Liver (tissue), 9 donors: Measurements from ENCODE around the gene CLIP2. TPM values are rescaled to one million over a fixed set of nuclear protein-coding genes. Genes with fewer than 3 reads are reported as not detected.
A peak's percentile ranks its signal among the peaks of the same experiment; 100 is the strongest.

ENCODE experiments used
- DNase-seq: peaks from one replicate; pipeline ENCODE4 v3.0.0-alpha.2; 2017; ENCODE audit warnings: low spot score
- H3K27ac ChIP-seq, 2 donors: one replicate each; pipeline ENCODE4 v1.7.0; 2013; ENCODE audit warnings: inconsistent platforms in 2 of 2, low read length in 2 of 2, control low read depth in 1 of 2, low read depth in 1 of 2, mild to moderate bottlenecking in 1 of 2
- H3K27me3 ChIP-seq, 4 donors: one replicate each; pipeline versions ENCODE4 v1.6.1 to v1.7.0; 2013; ENCODE audit warnings: low read length in 3 of 4, inconsistent platforms in 1 of 4, mild to moderate bottlenecking in 1 of 4, moderate library complexity in 1 of 4; ENCODE audit not compliant: control insufficient read depth in 4 of 4, insufficient read depth in 4 of 4
- H3K36me3 ChIP-seq, 4 donors: one replicate each; pipeline versions ENCODE4 v1.6.1 to v1.7.0; 2013; ENCODE audit warnings: low read length in 3 of 4, mild to moderate bottlenecking in 3 of 4, low read depth in 1 of 4, moderate library complexity in 1 of 4; ENCODE audit not compliant: control insufficient read depth in 4 of 4, insufficient read depth in 3 of 4
- H3K4me1 ChIP-seq, 4 donors: one replicate each; pipeline versions ENCODE4 v1.6.1 to v1.7.0; 2013; ENCODE audit warnings: low read length in 3 of 4, mild to moderate bottlenecking in 3 of 4, moderate library complexity in 1 of 4; ENCODE audit not compliant: control insufficient read depth in 4 of 4, insufficient read depth in 4 of 4
- H3K4me3 ChIP-seq, 3 donors: one replicate each; pipeline versions ENCODE4 v1.6.1 to v1.7.0; 2013; ENCODE audit warnings: low read length in 3 of 3, control low read depth in 1 of 3, low read depth in 1 of 3, mild to moderate bottlenecking in 1 of 3
- H3K9ac ChIP-seq, 2 donors: one replicate each; pipeline ENCODE4 v1.7.0; 2013; ENCODE audit warnings: low read length in 2 of 2, mild to moderate bottlenecking in 2 of 2, moderate library complexity in 2 of 2, control low read depth in 1 of 2, low read depth in 1 of 2
- H3K9me3 ChIP-seq, 4 donors: one replicate each; pipeline versions ENCODE4 v1.6.1 to v1.7.0; 2013; ENCODE audit warnings: low read length in 3 of 4; ENCODE audit not compliant: control insufficient read depth in 4 of 4
- ATF3 ChIP-seq: IDR thresholded peaks from 2 replicates; pipeline ENCODE4 v1.6.1; 2016; ENCODE audit warnings: antibody characterized with exemption
- EGR1 ChIP-seq, 2 donors: IDR thresholded peaks; 2 replicates each; pipeline ENCODE4 v1.6.1; 2016 to 2018; ENCODE audit warnings: antibody characterized with exemption in 2 of 2, low read depth in 2 of 2
- FOXA1 ChIP-seq: IDR thresholded peaks from 2 replicates; pipeline ENCODE4 v1.6.1; 2016; ENCODE audit warnings: antibody characterized with exemption
- FOXA2 ChIP-seq: IDR thresholded peaks from 2 replicates; pipeline ENCODE4 v1.6.1; 2016; ENCODE audit warnings: antibody characterized with exemption
- GABPA ChIP-seq, 2 donors: IDR thresholded peaks in 1 of 2; conservative IDR thresholded peaks in 1 of 2; 2 replicates each; pipeline ENCODE4 v1.6.1; 2016; ENCODE audit warnings: antibody characterized with exemption in 2 of 2, mild to moderate bottlenecking in 1 of 2, moderate library complexity in 1 of 2
- HNF4A ChIP-seq, 2 donors: conservative IDR thresholded peaks; 2 replicates each; pipeline ENCODE4 v1.6.1; 2016; ENCODE audit warnings: antibody characterized with exemption in 2 of 2, mild to moderate bottlenecking in 2 of 2
- HNF4G ChIP-seq: IDR thresholded peaks from 2 replicates; pipeline ENCODE4 v1.6.1; 2016; ENCODE audit warnings: antibody characterized with exemption
- JUND ChIP-seq, 2 donors: IDR thresholded peaks; 2 replicates each; pipeline ENCODE4 v1.6.1; 2016; ENCODE audit warnings: antibody characterized with exemption in 2 of 2
- MAX ChIP-seq: IDR thresholded peaks from 2 replicates; pipeline ENCODE4 v1.6.1; 2016; ENCODE audit warnings: antibody characterized with exemption
- NR2F2 ChIP-seq: IDR thresholded peaks from 2 replicates; pipeline ENCODE4 v1.6.1; 2016; ENCODE audit warnings: antibody characterized with exemption
- RAD21 ChIP-seq, 2 donors: IDR thresholded peaks; 2 replicates each; pipeline ENCODE4 v1.6.1; 2016; ENCODE audit warnings: antibody characterized with exemption in 2 of 2, mild to moderate bottlenecking in 2 of 2
- RXRA ChIP-seq, 2 donors: IDR thresholded peaks; 2 replicates each; pipeline ENCODE4 v1.6.1; 2017 to 2018; ENCODE audit warnings: antibody characterized with exemption in 2 of 2, mild to moderate bottlenecking in 1 of 2
- SP1 ChIP-seq: IDR thresholded peaks from 2 replicates; pipeline ENCODE4 v1.6.1; 2018; ENCODE audit warnings: antibody characterized with exemption, mild to moderate bottlenecking
- TAF1 ChIP-seq: conservative IDR thresholded peaks from 2 replicates; pipeline ENCODE4 v1.6.1; 2016; ENCODE audit warnings: antibody characterized with exemption, mild to moderate bottlenecking
- YY1 ChIP-seq: IDR thresholded peaks from 2 replicates; pipeline ENCODE4 v1.6.1; 2016; ENCODE audit warnings: antibody characterized with exemption, mild to moderate bottlenecking
- ZBTB33 ChIP-seq: IDR thresholded peaks from 2 replicates; pipeline ENCODE4 v1.6.1; 2016; ENCODE audit warnings: antibody characterized with exemption
- WGBS: extraction: QIAGEN DNeasy Blood & Tissue Kit; methylation state at CpG from one replicate; pipeline ENCODE4 v1.1.7; 2013; 5-methylcytosine and 5-hydroxymethylcytosine counted together
- polyA plus RNA-seq, 2 donors: library from polyadenylated mRNA; stranded (reverse) in 1 of 2; unstranded in 1 of 2; fragments of 200-250 nt in 1 of 2; fragments of >200 nt in 1 of 2; fragmentation: Nextera tagmentation in 1 of 2; extraction: Ambion mirVana in 1 of 2; gene quantifications; one replicate each; pipeline versions ENCODE4 v1.2.1 to v1.2.3, GENCODE V29; 2013 to 2015
- total RNA-seq, 2 donors: library from RNA; depleted of rRNA; stranded (reverse); fragments of >200 nt; gene quantifications; one replicate each; pipeline ENCODE4 v1.2.3, GENCODE V29; 2014
- TF ChIP-seq, protein P1 (sequence below): fragments of 150-350 bp; IDR thresholded peaks from 2 replicates; pipeline ENCODE4 v1.5.1; 2017; ENCODE audit warnings: improper control_type of control experiment, low read depth, low read length; ENCODE audit not compliant: missing input control
- TF ChIP-seq, protein P2 (sequence below): IDR thresholded peaks from 2 replicates; pipeline ENCODE4 v1.6.1; 2016; ENCODE audit warnings: antibody characterized with exemption, mild to moderate bottlenecking
- donor health status: healthy.
- donor health status: healthy.
- donor health status: healthy.
- donor health status: healthy.
- donor health status: healthy.

CLIP2 gene
- total and polyA plus RNA-seq, 4 donors: 1.4 to 6.3 (median 2.5) TPM

DNA sequence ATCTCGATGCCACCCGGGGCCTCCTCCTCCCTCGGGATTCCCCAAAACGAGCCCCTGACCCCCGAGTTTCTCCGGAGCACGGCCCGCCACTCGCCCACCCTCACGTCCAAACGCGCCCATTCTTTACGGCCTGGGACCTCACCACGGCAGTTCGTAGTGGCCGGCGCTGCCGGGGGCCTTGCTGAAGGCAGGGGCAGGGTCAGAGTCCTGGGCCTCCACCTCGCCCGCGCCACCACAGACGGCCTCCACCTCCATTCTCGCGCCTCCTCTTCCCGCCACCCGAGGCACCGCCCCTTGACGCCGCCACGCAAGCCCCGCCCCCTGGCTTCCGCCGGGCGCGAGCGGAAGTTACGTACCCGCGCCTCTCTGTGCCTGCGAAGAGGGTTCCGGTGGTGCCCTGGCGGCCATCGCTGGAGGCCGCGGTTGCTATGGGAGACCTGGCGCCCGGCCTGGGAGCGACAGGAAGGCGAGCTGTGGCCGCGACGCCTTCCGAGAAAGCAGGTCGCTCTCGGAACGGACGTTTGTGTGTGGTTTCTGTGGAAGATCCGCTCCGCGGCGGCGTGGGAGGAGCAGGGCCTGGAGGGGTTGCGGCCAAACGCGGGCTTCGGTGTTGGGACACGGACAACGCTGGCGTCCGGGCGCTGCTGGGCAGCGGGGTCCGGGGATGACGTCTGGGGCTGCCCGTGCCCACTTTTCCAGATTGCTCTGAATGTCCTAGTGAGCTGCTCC lies 34.9 kb upstream of the CLIP2 start, which contains the start of gene RFC2:
RFC2 (minus strand) TSS at position 271 of the 729 bp plus-strand sequence; CDS start at position 255, 16 bp downstream.
- Histone ChIP-seq H3K9ac (peak within 1 kb of the TSS; percentile 73 to 76), H3K27me3 (no peaks in the 10 kb centered on the region), H3K36me3 (peaks cover 0 to 6% (median 4%) of the 10 kb centered on the region in 4 donors), H3K4me3 (peak within 1 kb of the TSS; percentile 66 to 84 (median 83)), H3K27ac (peak within 1 kb of the TSS; percentile 88 to 91), H3K9me3 (no peaks in the 10 kb centered on the region), H3K4me1 (peaks cover 0 to 29% (median 6%) of the 10 kb centered on the region in 4 donors)
- no peak for TF ChIP-seq EGR1 (IDR thresholded peaks at IDR 0.05; ENCODE audit: low read depth in 2 of 2)
- TF ChIP-seq SP1: peak; percentile 80
- TF ChIP-seq RAD21 (IDR thresholded peaks at IDR 0.05): peak; percentile 40 to 50
- no peak for TF ChIP-seq FOXA2
- TF ChIP-seq, protein P1, sequence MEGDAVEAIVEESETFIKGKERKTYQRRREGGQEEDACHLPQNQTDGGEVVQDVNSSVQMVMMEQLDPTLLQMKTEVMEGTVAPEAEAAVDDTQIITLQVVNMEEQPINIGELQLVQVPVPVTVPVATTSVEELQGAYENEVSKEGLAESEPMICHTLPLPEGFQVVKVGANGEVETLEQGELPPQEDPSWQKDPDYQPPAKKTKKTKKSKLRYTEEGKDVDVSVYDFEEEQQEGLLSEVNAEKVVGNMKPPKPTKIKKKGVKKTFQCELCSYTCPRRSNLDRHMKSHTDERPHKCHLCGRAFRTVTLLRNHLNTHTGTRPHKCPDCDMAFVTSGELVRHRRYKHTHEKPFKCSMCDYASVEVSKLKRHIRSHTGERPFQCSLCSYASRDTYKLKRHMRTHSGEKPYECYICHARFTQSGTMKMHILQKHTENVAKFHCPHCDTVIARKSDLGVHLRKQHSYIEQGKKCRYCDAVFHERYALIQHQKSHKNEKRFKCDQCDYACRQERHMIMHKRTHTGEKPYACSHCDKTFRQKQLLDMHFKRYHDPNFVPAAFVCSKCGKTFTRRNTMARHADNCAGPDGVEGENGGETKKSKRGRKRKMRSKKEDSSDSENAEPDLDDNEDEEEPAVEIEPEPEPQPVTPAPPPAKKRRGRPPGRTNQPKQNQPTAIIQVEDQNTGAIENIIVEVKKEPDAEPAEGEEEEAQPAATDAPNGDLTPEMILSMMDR: peak; percentile 55
- TF ChIP-seq, protein P2, sequence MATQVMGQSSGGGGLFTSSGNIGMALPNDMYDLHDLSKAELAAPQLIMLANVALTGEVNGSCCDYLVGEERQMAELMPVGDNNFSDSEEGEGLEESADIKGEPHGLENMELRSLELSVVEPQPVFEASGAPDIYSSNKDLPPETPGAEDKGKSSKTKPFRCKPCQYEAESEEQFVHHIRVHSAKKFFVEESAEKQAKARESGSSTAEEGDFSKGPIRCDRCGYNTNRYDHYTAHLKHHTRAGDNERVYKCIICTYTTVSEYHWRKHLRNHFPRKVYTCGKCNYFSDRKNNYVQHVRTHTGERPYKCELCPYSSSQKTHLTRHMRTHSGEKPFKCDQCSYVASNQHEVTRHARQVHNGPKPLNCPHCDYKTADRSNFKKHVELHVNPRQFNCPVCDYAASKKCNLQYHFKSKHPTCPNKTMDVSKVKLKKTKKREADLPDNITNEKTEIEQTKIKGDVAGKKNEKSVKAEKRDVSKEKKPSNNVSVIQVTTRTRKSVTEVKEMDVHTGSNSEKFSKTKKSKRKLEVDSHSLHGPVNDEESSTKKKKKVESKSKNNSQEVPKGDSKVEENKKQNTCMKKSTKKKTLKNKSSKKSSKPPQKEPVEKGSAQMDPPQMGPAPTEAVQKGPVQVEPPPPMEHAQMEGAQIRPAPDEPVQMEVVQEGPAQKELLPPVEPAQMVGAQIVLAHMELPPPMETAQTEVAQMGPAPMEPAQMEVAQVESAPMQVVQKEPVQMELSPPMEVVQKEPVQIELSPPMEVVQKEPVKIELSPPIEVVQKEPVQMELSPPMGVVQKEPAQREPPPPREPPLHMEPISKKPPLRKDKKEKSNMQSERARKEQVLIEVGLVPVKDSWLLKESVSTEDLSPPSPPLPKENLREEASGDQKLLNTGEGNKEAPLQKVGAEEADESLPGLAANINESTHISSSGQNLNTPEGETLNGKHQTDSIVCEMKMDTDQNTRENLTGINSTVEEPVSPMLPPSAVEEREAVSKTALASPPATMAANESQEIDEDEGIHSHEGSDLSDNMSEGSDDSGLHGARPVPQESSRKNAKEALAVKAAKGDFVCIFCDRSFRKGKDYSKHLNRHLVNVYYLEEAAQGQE: peak; percentile 50
- TF ChIP-seq HNF4A (conservative IDR thresholded peaks at IDR 0.05): peak in 1 of 2 donors; percentile 33
- no peak for TF ChIP-seq ATF3
- no peak for TF ChIP-seq NR2F2
- peak; percentile 99 for TF ChIP-seq YY1
- peak; percentile 94 to 98 for TF ChIP-seq GABPA (IDR thresholded peaks at IDR 0.05 in 1 of 2, conservative IDR thresholded peaks at IDR 0.05 in 1 of 2)
- no peak for TF ChIP-seq HNF4G
- TF ChIP-seq ZBTB33: no peak
- peak in 1 of 2 donors; percentile 16 for TF ChIP-seq JUND (IDR thresholded peaks at IDR 0.05)
- peak; percentile 3 to 34 for TF ChIP-seq RXRA (IDR thresholded peaks at IDR 0.05)
- no peak for TF ChIP-seq TAF1
- TF ChIP-seq MAX: no peak
- peak; percentile 6 for TF ChIP-seq FOXA1
- peak; percentile 99 for DNase-seq
- WGBS: under 1% methylated on average over 75 of the region's 75 CpGs
